ENCODE data around the gene GHRHR.

Gene GHRHR

GRCh38 chr7:31017032-31017675, 53.4 kb downstream of the GHRHR start:
- H3K27me3 ChIP-seq (replicated peaks; ENCODE audit: insufficient read depth, low read length), result no peaks in the 10 kb centered on the region
- no peak overlapping the region for H3K4me2 ChIP-seq (ENCODE audit: low read depth, low read length)
- no peak overlapping the region for H3K9ac ChIP-seq (ENCODE audit: low read length)
- TF ChIP-seq EZH2 (optimal IDR thresholded peaks at IDR 0.05; ENCODE audit: low read depth, low read length), result no peak
- no peak for TF ChIP-seq CTCF (IDR thresholded peaks at IDR 0.05; ENCODE audit: low read length)
- no peak for TF ChIP-seq EZH2phosphoT487 (IDR thresholded peaks at IDR 0.05; ENCODE audit: low read length)
- no peaks in the 10 kb centered on the region for H4K20me1 ChIP-seq (ENCODE audit: insufficient read depth, low read length)
- H3K27ac ChIP-seq (ENCODE audit: low read length), result no peak overlapping the region
- no peaks in the 10 kb centered on the region for H3K4me1 ChIP-seq (ENCODE audit: low read length)
- no peaks in the 10 kb centered on the region for H3K9me3 ChIP-seq (replicated peaks; ENCODE audit: insufficient read depth, low read length)
- DNase-seq, result no peak
- no peaks in the 10 kb centered on the region for H3K36me3 ChIP-seq (replicated peaks; ENCODE audit: insufficient read depth, low read length)
- H3F3A ChIP-seq (ENCODE audit: insufficient read depth, low read length), result no peaks in the 10 kb centered on the region
- no peak overlapping the region for H2AFZ ChIP-seq (ENCODE audit: low read length)
- no peaks in the 10 kb centered on the region for H3K79me2 ChIP-seq (ENCODE audit: low read length)
- H3K9me2 ChIP-seq (replicated peaks; ENCODE audit: insufficient read depth, low read length), result no peaks in the 10 kb centered on the region
- no peak overlapping the region for H3K4me3 ChIP-seq (ENCODE audit: low read length)

GRCh38 chr7:31017721-31018120, 54.0 kb downstream of the GHRHR start:
- no peaks in the 10 kb centered on the region for H3K79me2 ChIP-seq (ENCODE audit: low read length)
- no peaks in the 10 kb centered on the region for H3K9me2 ChIP-seq (replicated peaks; ENCODE audit: insufficient read depth, low read length)
- no peaks in the 10 kb centered on the region for H3K27me3 ChIP-seq (replicated peaks; ENCODE audit: insufficient read depth, low read length)
- no peaks in the 10 kb centered on the region for H3K4me1 ChIP-seq (ENCODE audit: low read length)
- no peak overlapping the region for H2AFZ ChIP-seq (ENCODE audit: low read length)
- H4K20me1 ChIP-seq (ENCODE audit: insufficient read depth, low read length), result no peaks in the 10 kb centered on the region
- no peak overlapping the region for H3K4me2 ChIP-seq (ENCODE audit: low read depth, low read length)
- no peaks in the 10 kb centered on the region for H3K9me3 ChIP-seq (replicated peaks; ENCODE audit: insufficient read depth, low read length)
- no peak overlapping the region for H3K9ac ChIP-seq (ENCODE audit: low read length)
- no peaks in the 10 kb centered on the region for H3K36me3 ChIP-seq (replicated peaks; ENCODE audit: insufficient read depth, low read length)
- no peak for DNase-seq
- no peak overlapping the region for H3K4me3 ChIP-seq (ENCODE audit: low read length)
- no peaks in the 10 kb centered on the region for H3F3A ChIP-seq (ENCODE audit: insufficient read depth, low read length)
- TF ChIP-seq EZH2 (optimal IDR thresholded peaks at IDR 0.05; ENCODE audit: low read depth, low read length) (no peak), EZH2phosphoT487 (IDR thresholded peaks at IDR 0.05; ENCODE audit: low read length) (no peak), CTCF (IDR thresholded peaks at IDR 0.05; ENCODE audit: low read length) (no peak)
- H3K27ac ChIP-seq (ENCODE audit: low read length), result no peak overlapping the region

- Histone ChIP-seq H3K27ac (ENCODE audit: low read length) (no peak overlapping the region), H3K36me3 (replicated peaks; ENCODE audit: insufficient read depth, low read length) (no peaks in the 10 kb centered on the region), H3K4me2 (ENCODE audit: low read depth, low read length) (no peak overlapping the region), H3K9me3 (replicated peaks; ENCODE audit: insufficient read depth, low read length) (no peaks in the 10 kb centered on the region), H3F3A (ENCODE audit: insufficient read depth, low read length) (no peaks in the 10 kb centered on the region), H4K20me1 (ENCODE audit: insufficient read depth, low read length) (no peaks in the 10 kb centered on the region), H3K79me2 (ENCODE audit: low read length) (no peaks in the 10 kb centered on the region), H3K4me3 (ENCODE audit: low read length) (no peak overlapping the region), H3K27me3 (replicated peaks; ENCODE audit: insufficient read depth, low read length) (no peaks in the 10 kb centered on the region), H2AFZ (ENCODE audit: low read length) (no peak overlapping the region), H3K9ac (ENCODE audit: low read length) (no peak overlapping the region), H3K4me1 (ENCODE audit: low read length) (no peaks in the 10 kb centered on the region), H3K9me2 (replicated peaks; ENCODE audit: insufficient read depth, low read length) (no peaks in the 10 kb centered on the region)
- no peak for DNase-seq
- TF ChIP-seq EZH2phosphoT487 (IDR thresholded peaks at IDR 0.05; ENCODE audit: low read length), result no peak
- TF ChIP-seq CTCF (IDR thresholded peaks at IDR 0.05; ENCODE audit: low read length), result no peak
- no peak for TF ChIP-seq EZH2 (optimal IDR thresholded peaks at IDR 0.05; ENCODE audit: low read depth, low read length)
Observed at GRCh38 chr7:31019509-31019908, 55.8 kb downstream of the GHRHR start.
